ENCODE results near the gene SNX21. TPM values are rescaled to one million over a fixed set of nuclear protein-coding genes. Genes with fewer than 3 reads are reported as not detected.
"Not testable (repeated sequence)": the region's sequence is repeated elsewhere in the genome, so short reads cannot be mapped to it uniquely, and the experiment has no call there.

The SNX21 gene
- total RNA-seq, 1 donor from 2014 or later, result 0.49 TPM

- DNase-seq (no peak), ATAC-seq (ENCODE audit: low read depth) (no peak)
- no peaks in the 10 kb centered on the region for H3K36me3 Mint-ChIP-seq (ENCODE audit: low read depth)
- ChIA-PET POLR2A (no interaction called here), CTCF (no interaction called here)
- intact Hi-C loops (cut with micrococcal nuclease), result no loop called here
- TF ChIP-seq CTCF (IDR thresholded peaks at IDR 0.05), result no peak
- H3K27me3 Mint-ChIP-seq, result no peaks in the 10 kb centered on the region
- H3K27ac Mint-ChIP-seq, result no peak overlapping the region
- no peaks in the 10 kb centered on the region for H3K9me3 Mint-ChIP-seq
- peaks cover under 1% of the 10 kb centered on the region for H3K4me1 Mint-ChIP-seq
- H3K4me3 Mint-ChIP-seq, result no peak overlapping the region
Measured at GRCh38 chr20:45866454-45866853, 32.9 kb downstream of the SNX21 start.

- Mint-ChIP-seq H3K27me3 (no peaks in the 10 kb centered on the region), H3K9me3 (no peaks in the 10 kb centered on the region), H3K4me1 (no peaks in the 10 kb centered on the region), H3K27ac (no peak overlapping the region), H3K36me3 (ENCODE audit: low read depth) (peaks cover under 1% of the 10 kb centered on the region), H3K4me3 (no peak overlapping the region)
- intact Hi-C loops (cut with micrococcal nuclease), result no loop called here
- no peak for DNase-seq
- POLR2A ChIA-PET, result no interaction called here
- CTCF ChIA-PET, result no interaction called here
- no peak for ATAC-seq (ENCODE audit: low read depth)
- TF ChIP-seq CTCF (IDR thresholded peaks at IDR 0.05), result no peak
Measured at GRCh38 chr20:45867136-45867818, 33.7 kb downstream of the SNX21 start.

GRCh38 chr20:45867819-45868176, 34.2 kb downstream of the SNX21 start:
- no peak for DNase-seq
- Mint-ChIP-seq H3K36me3 (ENCODE audit: low read depth) (peaks cover 3% of the 10 kb centered on the region), H3K27me3 (no peaks in the 10 kb centered on the region), H3K4me3 (no peak overlapping the region), H3K9me3 (no peaks in the 10 kb centered on the region), H3K27ac (no peak overlapping the region), H3K4me1 (no peaks in the 10 kb centered on the region)
- ATAC-seq (ENCODE audit: low read depth), result no peak
- POLR2A ChIA-PET, result no interaction called here
- TF ChIP-seq CTCF (IDR thresholded peaks at IDR 0.05), result no peak
- CTCF ChIA-PET, result no interaction called here
- intact Hi-C loops (cut with micrococcal nuclease), result no loop called here

- no peak overlapping the region for H3K27ac Mint-ChIP-seq
- ChIA-PET CTCF (no interaction called here), POLR2A (interaction anchor here (0.6 kb wide), 1 partner anchor 18 kb away, joined by 3 read pairs; the partner anchor contains the start of genes CTSA and NEURL2)
- ATAC-seq (ENCODE audit: low read depth) (no peak), DNase-seq (no peak)
- no peaks in the 10 kb centered on the region for H3K9me3 Mint-ChIP-seq
- no peaks in the 10 kb centered on the region for H3K27me3 Mint-ChIP-seq
- intact Hi-C loops (cut with micrococcal nuclease), result no loop called here
- H3K4me3 Mint-ChIP-seq, result no peak overlapping the region
- TF ChIP-seq CTCF (IDR thresholded peaks at IDR 0.05), result no peak
- no peaks in the 10 kb centered on the region for H3K4me1 Mint-ChIP-seq
- peaks cover 14% of the 10 kb centered on the region for H3K36me3 Mint-ChIP-seq (ENCODE audit: low read depth)
Measured at GRCh38 chr20:45872626-45873025, 39.0 kb downstream of the SNX21 start.

- ATAC-seq (ENCODE audit: low read depth), result no peak
- intact Hi-C loops (cut with micrococcal nuclease), result no loop called here
- DNase-seq, result no peak
- Mint-ChIP-seq H3K4me1 (no peaks in the 10 kb centered on the region), H3K9me3 (no peaks in the 10 kb centered on the region), H3K4me3 (no peak overlapping the region), H3K27me3 (no peaks in the 10 kb centered on the region), H3K36me3 (ENCODE audit: low read depth) (peaks cover 18% of the 10 kb centered on the region), H3K27ac (no peak overlapping the region)
- ChIA-PET CTCF (no interaction called here), POLR2A (interaction anchor here (0.6 kb wide), 1 partner anchor 17 kb away, joined by 3 read pairs; the partner anchor contains the start of genes CTSA and NEURL2)
- TF ChIP-seq CTCF (IDR thresholded peaks at IDR 0.05), result no peak
Measured at GRCh38 chr20:45873409-45874103, 40.0 kb downstream of the SNX21 start.

- POLR2A ChIA-PET; ATAC-seq (ENCODE audit: low read depth); H3K27me3 Mint-ChIP-seq; H3K27ac Mint-ChIP-seq; CTCF ChIA-PET; H3K4me1 Mint-ChIP-seq; DNase-seq; H3K9me3 Mint-ChIP-seq; H3K4me3 Mint-ChIP-seq; intact Hi-C loops (cut with micrococcal nuclease): not testable (repeated sequence)
- H3K36me3 Mint-ChIP-seq (ENCODE audit: low read depth), result peaks cover 20% of the 10 kb centered on the region
Measured at GRCh38 chr20:45874104-45874481, 40.5 kb downstream of the SNX21 start.
